Astrocyte (in vitro differentiated cells and primary cell): ENCODE data around the gene INPPL1. TPM values are rescaled to one million over a fixed set of nuclear protein-coding genes. Genes with fewer than 3 reads are reported as not detected.
"Not testable (repeated sequence)": the region's sequence is repeated elsewhere in the genome, so short reads cannot be mapped to it uniquely, and the experiment has no call there.

Source experiments
- DNase-seq: peaks from one replicate; pipeline ENCODE4 v3.0.0-alpha.2; 2010; ENCODE audit warnings: low read depth
- FAIRE-seq: peaks from 2 replicates; lab custom pipeline; 2011; peaks lifted over from hg19 to GRCh38; lab: Jason Lieb, UNC
- H2AFZ ChIP-seq: 2 replicates; pipeline ENCODE4 v1.6.0; 2012; ENCODE audit warnings: low read depth, low read length, inconsistent platforms
- H3K27ac ChIP-seq: 2 replicates; pipeline ENCODE4 v1.5.1; 2011; ENCODE audit warnings: low read depth, low read length, inconsistent platforms
- H3K27me3 ChIP-seq: 2 replicates; pipeline ENCODE4 v1.6.0; 2011; ENCODE audit warnings: low read length, inconsistent platforms; ENCODE audit not compliant: insufficient read depth
- H3K36me3 ChIP-seq: 2 replicates; pipeline ENCODE4 v1.5.1; 2011; ENCODE audit warnings: low read length, inconsistent platforms; ENCODE audit not compliant: insufficient read depth
- H3K4me1 ChIP-seq: 2 replicates; pipeline ENCODE4 v1.5.1; 2011; ENCODE audit warnings: low read length, inconsistent platforms; ENCODE audit not compliant: insufficient read depth
- H3K4me2 ChIP-seq: 2 replicates; pipeline ENCODE4 v1.6.0; 2012; ENCODE audit warnings: low read length, inconsistent platforms
- H3K4me3 ChIP-seq: 2 replicates; pipeline ENCODE4 v1.5.1; 2011; ENCODE audit warnings: low read depth, mild to moderate bottlenecking, low read length, inconsistent platforms; ENCODE audit not compliant: insufficient read depth
- H3K79me2 ChIP-seq: 2 replicates; pipeline ENCODE4 v1.6.0; 2012; ENCODE audit warnings: mild to moderate bottlenecking, low read length, inconsistent platforms; ENCODE audit not compliant: insufficient read depth
- H3K9ac ChIP-seq: 2 replicates; pipeline ENCODE4 v1.6.0; 2012; ENCODE audit warnings: mild to moderate bottlenecking, low read length, inconsistent platforms
- H3K9me3 ChIP-seq: 2 replicates; pipeline ENCODE4 v1.5.1; 2012; ENCODE audit warnings: low read depth, mild to moderate bottlenecking, low read length, inconsistent platforms; ENCODE audit not compliant: insufficient read depth
- H4K20me1 ChIP-seq: 2 replicates; pipeline ENCODE4 v1.6.0; 2012; ENCODE audit warnings: low read length, inconsistent platforms; ENCODE audit not compliant: insufficient read depth
- H3K27ac Mint-ChIP-seq: one replicate; pipeline ENCODE4 v1.8.0; 2021; ENCODE audit warnings: mild to moderate bottlenecking, mixed read lengths; ENCODE audit not compliant: unreplicated experiment
- H3K27me3 Mint-ChIP-seq: one replicate; pipeline ENCODE4 v1.8.0; 2021; ENCODE audit warnings: low read depth, mixed read lengths; ENCODE audit not compliant: unreplicated experiment
- H3K36me3 Mint-ChIP-seq: one replicate; pipeline ENCODE4 v1.8.0; 2021; ENCODE audit warnings: low read depth, mixed read lengths; ENCODE audit not compliant: unreplicated experiment
- H3K4me1 Mint-ChIP-seq: one replicate; pipeline ENCODE4 v1.8.0; 2021; ENCODE audit warnings: low read depth, mixed read lengths; ENCODE audit not compliant: unreplicated experiment
- H3K4me3 Mint-ChIP-seq: one replicate; pipeline ENCODE4 v1.8.0; 2021; ENCODE audit warnings: mild to moderate bottlenecking, moderate library complexity, mixed read lengths; ENCODE audit not compliant: unreplicated experiment
- H3K9me3 Mint-ChIP-seq: one replicate; pipeline ENCODE4 v1.8.0; 2021; ENCODE audit warnings: mild to moderate bottlenecking, mixed read lengths; ENCODE audit not compliant: unreplicated experiment
- EZH2 ChIP-seq: IDR thresholded peaks from 2 replicates; pipeline ENCODE4 v1.6.1; 2012; ENCODE audit warnings: mild to moderate bottlenecking, low read length, inconsistent platforms; ENCODE audit not compliant: insufficient read depth
- total RNA-seq: library from RNA; stranded (reverse); gene quantifications from 2 replicates; pipeline ENCODE4 v1.2.1, GENCODE V29; 2021
- TF ChIP-seq, protein P1 (sequence below): IDR thresholded peaks from 2 replicates; pipeline ENCODE4 v1.5.1; 2011; ENCODE audit warnings: low read depth, mild to moderate bottlenecking, inconsistent platforms, low read length, moderate library complexity; ENCODE audit not compliant: insufficient read depth

The INPPL1 gene
- total RNA-seq, 1 donor from 2014 or later, result 276 TPM

DNA sequence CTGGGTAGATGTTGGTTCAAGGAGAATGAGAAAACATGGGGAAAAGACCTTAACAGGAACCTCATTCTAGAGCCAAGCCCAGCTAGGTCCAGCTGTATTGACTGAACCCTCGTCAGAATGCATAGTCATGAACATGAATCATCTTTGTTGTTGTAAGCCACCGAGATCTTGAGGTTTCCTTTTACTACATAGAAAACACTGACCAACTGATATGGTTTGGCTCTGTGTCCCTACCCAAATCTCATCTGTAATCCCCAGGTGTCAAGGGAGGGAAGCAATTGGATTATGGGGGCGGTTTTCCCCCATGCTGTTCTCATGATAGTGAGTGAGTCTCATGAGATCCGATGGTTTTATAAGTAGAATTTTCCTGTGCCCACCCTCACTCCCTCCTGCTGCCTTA, 38.8 kb downstream of the INPPL1 start:
- H2AFZ ChIP-seq, result no peak overlapping the region
- TF ChIP-seq, protein P1, sequence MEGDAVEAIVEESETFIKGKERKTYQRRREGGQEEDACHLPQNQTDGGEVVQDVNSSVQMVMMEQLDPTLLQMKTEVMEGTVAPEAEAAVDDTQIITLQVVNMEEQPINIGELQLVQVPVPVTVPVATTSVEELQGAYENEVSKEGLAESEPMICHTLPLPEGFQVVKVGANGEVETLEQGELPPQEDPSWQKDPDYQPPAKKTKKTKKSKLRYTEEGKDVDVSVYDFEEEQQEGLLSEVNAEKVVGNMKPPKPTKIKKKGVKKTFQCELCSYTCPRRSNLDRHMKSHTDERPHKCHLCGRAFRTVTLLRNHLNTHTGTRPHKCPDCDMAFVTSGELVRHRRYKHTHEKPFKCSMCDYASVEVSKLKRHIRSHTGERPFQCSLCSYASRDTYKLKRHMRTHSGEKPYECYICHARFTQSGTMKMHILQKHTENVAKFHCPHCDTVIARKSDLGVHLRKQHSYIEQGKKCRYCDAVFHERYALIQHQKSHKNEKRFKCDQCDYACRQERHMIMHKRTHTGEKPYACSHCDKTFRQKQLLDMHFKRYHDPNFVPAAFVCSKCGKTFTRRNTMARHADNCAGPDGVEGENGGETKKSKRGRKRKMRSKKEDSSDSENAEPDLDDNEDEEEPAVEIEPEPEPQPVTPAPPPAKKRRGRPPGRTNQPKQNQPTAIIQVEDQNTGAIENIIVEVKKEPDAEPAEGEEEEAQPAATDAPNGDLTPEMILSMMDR, result no peak
- no peak for TF ChIP-seq EZH2
- Mint-ChIP-seq H3K9me3 (no peaks in the 10 kb centered on the region), H3K4me3 (no peak overlapping the region), H3K36me3 (no peaks in the 10 kb centered on the region), H3K4me1 (peaks cover 1% of the 10 kb centered on the region), H3K27ac (peak overlapping the region; percentile 27), H3K27me3 (peaks cover 7% of the 10 kb centered on the region)
- FAIRE-seq (no peak), DNase-seq (peak; percentile 71)
- no peaks in the 10 kb centered on the region for H3K79me2 ChIP-seq
- H3K27me3 ChIP-seq, result peaks cover 19% of the 10 kb centered on the region
- no peaks in the 10 kb centered on the region for H3K36me3 ChIP-seq
- H3K4me1 ChIP-seq, result peaks cover 5% of the 10 kb centered on the region
- no peaks in the 10 kb centered on the region for H4K20me1 ChIP-seq
- H3K9me3 ChIP-seq, result no peaks in the 10 kb centered on the region
- no peak overlapping the region for H3K9ac ChIP-seq
- H3K4me2 ChIP-seq, result no peak overlapping the region
- H3K27ac ChIP-seq, result no peak overlapping the region
- no peak overlapping the region for H3K4me3 ChIP-seq

DNA sequence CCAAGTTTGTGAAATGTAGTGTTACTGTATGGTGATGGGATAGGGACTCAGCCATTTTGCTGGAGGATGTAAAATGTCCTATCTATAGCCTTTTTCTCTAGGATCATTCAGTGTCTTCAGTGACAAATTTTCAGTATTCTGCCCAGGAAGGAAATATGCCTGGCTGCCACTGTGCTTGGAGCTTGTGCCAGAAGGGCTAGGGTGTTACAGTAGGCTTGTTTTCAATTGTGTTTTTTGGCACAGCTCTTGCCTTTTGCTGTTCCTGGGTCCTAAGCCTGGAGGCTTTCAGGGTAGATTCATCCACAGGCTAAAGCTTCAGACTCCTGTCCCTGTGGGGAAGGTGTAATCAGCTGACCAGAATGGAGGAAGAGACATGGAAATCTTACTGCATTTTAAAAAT, 41.4 kb downstream of the INPPL1 start:
- Mint-ChIP-seq H3K4me3 (no peak overlapping the region), H3K27me3 (peaks cover 3% of the 10 kb centered on the region), H3K9me3 (no peaks in the 10 kb centered on the region), H3K4me1 (peaks cover 1% of the 10 kb centered on the region), H3K27ac (peak overlapping the region; percentile 42), H3K36me3 (no peaks in the 10 kb centered on the region)
- TF ChIP-seq, protein P1, result no peak
- no peak for TF ChIP-seq EZH2
- H3K27me3 ChIP-seq, result peaks cover 10% of the 10 kb centered on the region
- H3K36me3 ChIP-seq, result no peaks in the 10 kb centered on the region
- peaks cover 5% of the 10 kb centered on the region for H3K4me1 ChIP-seq
- no peak for DNase-seq
- no peak overlapping the region for H2AFZ ChIP-seq
- H3K4me2 ChIP-seq, result no peak overlapping the region
- no peaks in the 10 kb centered on the region for H3K9me3 ChIP-seq
- no peak for FAIRE-seq
- no peak overlapping the region for H3K9ac ChIP-seq
- H4K20me1 ChIP-seq, result no peaks in the 10 kb centered on the region
- H3K4me3 ChIP-seq, result no peak overlapping the region
- no peak overlapping the region for H3K27ac ChIP-seq
- H3K79me2 ChIP-seq, result no peaks in the 10 kb centered on the region

DNA sequence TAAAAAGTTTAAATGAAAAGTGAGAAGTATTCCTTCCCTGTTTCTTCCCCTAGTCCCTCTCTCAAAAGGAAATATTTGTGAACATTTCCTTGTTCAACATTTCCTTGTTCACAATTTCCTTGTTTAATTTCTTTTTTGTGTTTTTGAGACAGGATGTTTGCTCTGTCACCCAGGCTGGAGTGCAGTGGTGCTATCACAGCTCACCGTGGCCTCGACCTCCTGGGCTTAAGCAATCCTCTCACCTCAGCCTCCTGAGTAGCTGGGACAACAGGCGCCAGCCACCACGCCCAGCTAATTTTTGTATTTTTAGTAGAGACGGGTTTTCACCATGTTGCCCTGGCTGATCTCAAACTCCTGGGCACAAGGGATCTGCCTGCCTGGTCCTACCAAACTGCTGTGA, 42.4 kb downstream of the INPPL1 start:
- H3K4me2 ChIP-seq, H2AFZ ChIP-seq, H3K27ac ChIP-seq, DNase-seq, H3K4me1 ChIP-seq, FAIRE-seq, H3K27me3 Mint-ChIP-seq, H3K36me3 Mint-ChIP-seq, H3K79me2 ChIP-seq, H3K36me3 ChIP-seq, H3K9ac ChIP-seq, H3K9me3 ChIP-seq, H4K20me1 ChIP-seq, H3K4me3 Mint-ChIP-seq, H3K27ac Mint-ChIP-seq, H3K4me3 ChIP-seq, H3K9me3 Mint-ChIP-seq, H3K4me1 Mint-ChIP-seq: not testable (repeated sequence)
- peaks cover 13% of the 10 kb centered on the region for H3K27me3 ChIP-seq
